GM12874 (cell line): ENCODE measurements around the gene KLHL42.

Experiments
- CTCF ChIP-seq: IDR thresholded peaks from 2 replicates; pipeline ENCODE4 v1.5.1; 2011; ENCODE audit warnings: low read depth, mild to moderate bottlenecking, control low read depth, low read length, moderate library complexity; ENCODE audit not compliant: insufficient read depth

Gene KLHL42

GRCh38 chr12:27777141-27777540 lies 2.9 kb upstream of the KLHL42 start:
- TF ChIP-seq CTCF: no peak

- TF ChIP-seq CTCF: no peak
Measured at GRCh38 chr12:27778206-27778605, 1.8 kb upstream of the KLHL42 start.

- TF ChIP-seq CTCF: no peak
Measured at GRCh38 chr12:27779416-27779919, 565 bp upstream of the KLHL42 start.

- TF ChIP-seq CTCF: no peak
Measured at GRCh38 chr12:27780612-27781408, 777 bp downstream of the KLHL42 start.

- no peak for TF ChIP-seq CTCF
Measured at GRCh38 chr12:27781680-27782079, 1.6 kb downstream of the KLHL42 start.

- TF ChIP-seq CTCF: no peak
Measured at GRCh38 chr12:27782481-27782880, 2.4 kb downstream of the KLHL42 start.

GRCh38 chr12:27785882-27786570 lies 6.0 kb downstream of the KLHL42 start:
- no peak for TF ChIP-seq CTCF
